Bronchial epithelial cell (primary cell): ENCODE measurements around the gene PTPRN2. TPM values are rescaled to one million over a fixed set of nuclear protein-coding genes. Genes with fewer than 3 reads are reported as not detected.

Source experiments
- DNase-seq: peaks from one replicate; pipeline ENCODE4 v3.0.0-alpha.2; 2010; ENCODE audit warnings: low read depth
- FAIRE-seq: peaks from 2 replicates; lab custom pipeline; 2011; peaks lifted over from hg19 to GRCh38; lab: Jason Lieb, UNC
- H3K27me3 ChIP-seq: 2 replicates; pipeline ENCODE4 v1.5.1; 2011; ENCODE audit warnings: low read length; ENCODE audit not compliant: control insufficient read depth, insufficient read depth
- H3K36me3 ChIP-seq: 2 replicates; pipeline ENCODE4 v1.5.1; 2011; ENCODE audit warnings: low read length; ENCODE audit not compliant: control insufficient read depth, insufficient read depth
- H3K4me3 ChIP-seq: 2 replicates; pipeline ENCODE4 v1.5.1; 2011; ENCODE audit warnings: mild to moderate bottlenecking, low read depth, low read length, control low read depth
- CTCF ChIP-seq: IDR thresholded peaks from 2 replicates; pipeline ENCODE4 v1.5.1; 2011; ENCODE audit warnings: mild to moderate bottlenecking, moderate library complexity, low read length, control low read depth, inconsistent platforms; ENCODE audit not compliant: insufficient read depth, severe bottlenecking
- total RNA-seq: library from RNA; depleted of rRNA; stranded (reverse); fragments of >200 nt; gene quantifications from 2 replicates; pipeline ENCODE4 v1.2.1, GENCODE V29; 2014

The PTPRN2 gene
- total RNA-seq, 1 donor from 2014 or later, result 1.1 TPM

DNA sequence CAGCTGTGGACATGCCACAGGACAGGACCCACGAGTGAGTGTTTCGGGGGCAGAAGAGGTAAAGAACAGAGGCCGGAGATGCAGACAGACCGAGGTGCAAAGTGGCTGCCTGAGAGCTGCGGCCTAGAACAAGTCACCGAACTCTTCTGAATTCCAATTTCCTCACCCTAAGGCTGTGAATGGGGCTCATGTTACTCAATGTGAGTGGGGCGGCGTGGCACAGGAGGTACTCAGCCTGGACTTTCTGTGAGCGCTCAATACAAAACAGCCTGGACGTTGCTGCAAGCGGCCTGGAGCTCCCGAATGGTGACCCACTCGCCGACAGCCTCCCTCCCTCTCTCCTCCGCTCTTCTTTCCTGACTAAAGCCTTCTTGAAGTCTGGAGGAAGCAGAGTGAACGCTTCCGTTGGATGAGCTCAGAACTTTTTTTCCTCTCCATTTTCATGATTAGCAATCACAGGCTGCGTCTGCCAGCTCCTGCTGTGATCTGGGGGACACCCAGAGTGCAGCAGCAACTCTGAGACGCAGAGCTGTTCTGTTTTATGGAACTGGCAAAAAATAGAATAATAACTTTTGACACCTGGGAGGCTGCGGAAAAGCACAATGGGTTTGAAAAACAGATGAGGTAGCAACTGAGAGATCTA lies 108.5 kb downstream of the PTPRN2 start:
- DNase-seq (no peak), FAIRE-seq (no peak)
- H3K4me3 ChIP-seq, result no peak overlapping the region

GRCh38 chr7:158477866-158478265 lies 109.8 kb downstream of the PTPRN2 start:
- FAIRE-seq (no peak), DNase-seq (no peak)
- Histone ChIP-seq H3K36me3 (no peaks in the 10 kb centered on the region), H3K27me3 (no peaks in the 10 kb centered on the region), H3K4me3 (no peak overlapping the region)
- no peak for TF ChIP-seq CTCF

More for the DNA sequence above, 108.5 kb downstream of the PTPRN2 start:
- TF ChIP-seq CTCF, result no peak
- H3K36me3 ChIP-seq, result no peaks in the 10 kb centered on the region
- H3K27me3 ChIP-seq, result no peaks in the 10 kb centered on the region

DNA sequence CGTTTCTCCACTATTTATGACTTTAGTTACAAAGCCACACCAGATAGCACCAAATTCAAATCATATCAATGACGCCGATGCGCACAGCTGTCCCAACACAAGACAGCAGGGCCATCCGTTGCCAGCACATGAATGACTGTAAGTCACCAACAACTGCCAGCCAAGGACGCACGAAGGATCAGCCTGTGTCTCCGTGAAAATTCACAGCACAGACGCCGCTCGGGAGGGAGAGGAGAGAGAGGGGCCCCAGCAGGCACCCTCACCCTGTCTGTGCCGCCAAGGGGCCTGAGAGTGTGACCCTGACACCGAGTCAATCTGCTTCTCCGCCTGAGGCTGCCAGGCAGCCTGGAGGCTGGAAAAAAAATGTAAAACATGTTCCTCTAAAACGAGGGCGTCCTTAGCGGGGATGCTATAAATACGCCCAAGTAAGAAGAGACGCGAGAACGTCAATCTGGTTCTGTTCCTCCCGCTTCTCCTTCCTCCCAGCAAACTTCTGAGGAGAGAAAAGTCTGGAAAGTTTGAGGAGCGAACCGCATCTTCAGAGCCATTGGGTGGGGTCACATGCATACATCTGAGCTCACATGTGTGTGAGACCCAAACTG lies 111.2 kb downstream of the PTPRN2 start:
- no peak for TF ChIP-seq CTCF
- no peak for DNase-seq
- Histone ChIP-seq H3K27me3 (no peaks in the 10 kb centered on the region), H3K4me3 (no peak overlapping the region), H3K36me3 (no peaks in the 10 kb centered on the region)
- no peak for FAIRE-seq

- no peak for FAIRE-seq
- Histone ChIP-seq H3K4me3 (no peak overlapping the region), H3K36me3 (no peaks in the 10 kb centered on the region), H3K27me3 (no peaks in the 10 kb centered on the region)
- TF ChIP-seq CTCF, result no peak
- no peak for DNase-seq
These were observed 112.0 kb downstream of the PTPRN2 start for GRCh38 chr7:158475679-158476052.

DNA sequence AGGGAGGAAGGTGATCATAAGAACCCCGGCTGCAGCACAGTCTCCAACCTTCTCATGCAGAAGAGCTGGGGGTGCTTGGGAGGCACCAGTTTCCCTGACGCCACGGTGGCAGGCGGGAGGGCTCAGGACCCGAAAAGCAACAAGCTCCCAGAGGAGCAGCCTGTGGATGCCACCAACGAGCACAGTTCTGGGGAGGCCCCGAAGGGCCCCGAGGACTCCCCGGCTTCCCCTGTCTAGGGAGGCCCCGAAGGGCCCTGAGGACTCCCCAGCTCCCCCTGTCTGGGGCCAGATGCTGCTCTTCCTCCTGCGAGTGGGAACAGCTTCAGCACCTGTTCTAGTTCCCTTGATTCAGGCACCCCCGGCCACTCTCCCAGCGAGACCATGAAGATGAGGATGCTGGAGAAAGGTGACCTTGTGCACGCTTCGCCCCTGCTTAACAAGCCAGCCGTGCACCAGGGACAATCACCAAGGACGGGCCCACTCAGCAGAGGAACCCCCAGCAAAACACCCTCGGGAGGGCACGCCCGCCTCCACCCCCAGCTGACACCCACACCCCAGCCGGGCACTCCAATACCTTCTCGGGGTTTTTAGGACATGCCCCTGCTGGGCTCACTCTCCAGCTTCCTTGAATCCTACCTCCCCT lies 112.5 kb downstream of the PTPRN2 start:
- Histone ChIP-seq H3K27me3 (no peaks in the 10 kb centered on the region), H3K36me3 (no peaks in the 10 kb centered on the region), H3K4me3 (no peak overlapping the region)
- no peak for DNase-seq
- FAIRE-seq, result no peak
- TF ChIP-seq CTCF, result no peak
